HG03280 (cell line): ENCODE measurements around the gene MALL.
A peak's percentile ranks its signal among the peaks of the same experiment; 100 is the strongest.
"Not testable (repeated sequence)": the region's sequence is repeated elsewhere in the genome, so short reads cannot be mapped to it uniquely, and the experiment has no call there.

Experiments
- ATAC-seq: cut with Tn5 transposase; IDR thresholded peaks from one replicate; pipeline ENCODE4 v1.9.1; 2021; ENCODE audit warnings: mild to moderate bottlenecking, moderate library complexity; ENCODE audit not compliant: unreplicated experiment

Gene MALL

DNA sequence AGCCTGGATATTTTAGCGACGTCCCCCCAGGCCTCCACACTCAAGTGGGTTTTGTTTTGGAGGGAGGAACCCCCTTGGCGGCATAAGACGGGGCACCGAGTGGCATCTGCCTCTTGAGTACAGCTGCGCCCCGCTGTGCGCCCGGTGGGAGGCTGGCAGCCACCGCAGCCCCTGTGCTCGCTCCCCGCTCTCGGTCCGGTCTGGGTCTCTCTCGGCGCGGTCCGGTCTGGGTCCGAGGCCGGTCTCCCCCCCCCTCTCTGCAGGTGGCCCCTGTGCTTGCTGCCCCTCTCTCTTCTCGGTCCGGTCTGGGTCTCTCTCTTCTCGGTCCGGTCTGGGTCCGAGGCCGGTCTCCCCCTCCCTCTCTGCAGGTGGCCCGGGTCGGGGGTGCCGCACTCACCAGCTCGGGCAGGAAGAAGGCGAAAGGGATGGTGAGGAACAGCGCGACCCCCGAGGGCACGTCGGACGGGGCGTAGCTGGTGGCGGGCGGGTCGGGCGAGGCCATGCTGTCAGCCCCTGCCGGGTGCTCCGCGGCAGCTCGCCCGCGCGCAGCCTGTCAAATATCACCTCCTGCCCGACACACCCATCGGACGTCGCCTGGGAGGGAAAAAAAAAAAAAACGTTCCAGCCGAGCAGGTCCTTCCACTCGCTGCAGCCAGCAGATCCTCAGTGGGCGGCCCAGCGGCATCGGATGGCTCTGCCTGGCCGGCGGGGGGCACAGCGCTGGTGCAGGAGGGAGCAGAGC lies at the start of gene MALL:
Gene MALL (minus strand): TSS at position 532 of the 742 bp plus-strand sequence. CDS start 30 bp downstream, at position 502.
- no peak for ATAC-seq

DNA sequence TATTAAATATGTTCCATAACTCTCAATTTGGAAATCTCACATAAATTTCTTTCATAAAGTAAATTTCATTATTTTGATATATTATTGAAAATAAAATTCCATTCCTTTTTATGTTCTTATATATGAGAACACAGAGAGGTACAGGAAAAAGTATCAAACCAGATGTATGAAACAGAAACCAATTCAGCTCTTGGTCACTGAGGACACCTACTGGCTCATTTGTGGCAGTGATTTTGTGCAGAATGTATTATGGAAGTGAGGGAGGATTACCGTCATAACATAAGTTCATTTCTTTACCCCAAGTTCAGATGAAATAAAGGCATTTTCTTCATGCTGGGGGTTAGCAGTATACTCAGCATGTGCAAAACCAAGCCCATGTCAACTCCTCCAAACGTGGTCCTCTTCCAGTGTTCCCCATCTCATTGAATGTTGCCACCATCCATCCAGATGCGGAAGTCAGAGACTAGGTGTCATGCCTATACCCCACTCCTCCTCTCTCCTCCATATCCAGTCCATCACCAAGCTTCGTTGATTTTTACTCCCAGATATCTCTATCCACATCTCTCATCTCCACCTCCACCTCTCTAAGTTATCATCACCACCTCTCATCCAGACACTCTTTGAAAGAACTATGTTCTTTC lies 41.7 kb upstream of the MALL start:
- ATAC-seq: peak; percentile 65

DNA sequence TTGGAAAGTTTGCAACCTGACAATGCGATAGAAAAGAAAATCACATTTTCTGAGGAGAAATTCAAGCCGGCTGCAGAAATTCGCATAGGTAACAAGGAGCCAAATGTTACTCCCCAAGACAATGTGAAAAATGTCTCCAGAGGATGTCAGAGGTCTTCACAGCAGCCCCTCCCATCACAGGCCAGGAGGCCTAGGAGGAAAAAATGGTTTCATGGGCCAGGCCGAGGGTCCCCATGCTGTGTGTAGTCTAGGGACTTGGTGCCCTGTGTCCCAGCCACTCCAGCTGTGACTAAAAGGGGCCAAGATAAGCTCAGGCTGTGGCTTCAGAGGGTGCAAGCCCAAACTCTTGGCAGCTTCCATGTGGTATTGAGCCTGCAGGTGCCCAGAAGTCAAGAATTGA lies 39.2 kb upstream of the MALL start:
- ATAC-seq: not testable (repeated sequence)

GRCh38 chr2:110154188-110154587 lies 38.6 kb upstream of the MALL start:
- ATAC-seq: not testable (repeated sequence)

DNA sequence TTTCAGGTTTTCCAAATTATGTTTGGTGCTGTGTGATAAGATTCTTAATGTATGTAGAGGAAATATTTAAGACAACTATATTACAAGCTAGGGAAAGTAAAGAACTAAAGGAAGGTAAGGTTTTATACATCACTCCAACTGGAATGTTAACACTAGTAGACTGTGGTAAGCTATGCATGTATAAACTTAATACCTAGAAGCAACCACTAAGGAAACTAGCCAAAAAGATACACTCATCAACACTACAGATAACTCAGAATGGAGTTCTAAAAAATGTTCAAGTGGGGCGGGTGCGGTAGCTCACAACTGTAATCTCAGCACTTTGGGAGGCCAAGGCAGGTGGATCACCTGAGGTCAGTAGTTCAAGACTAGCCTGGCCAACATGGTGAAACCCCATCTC lies 37.8 kb upstream of the MALL start:
- no peak for ATAC-seq

GRCh38 chr2:110152943-110153342 lies 37.3 kb upstream of the MALL start:
- ATAC-seq: no peak

- ATAC-seq: no peak
Observed at GRCh38 chr2:110149330-110150220, 34.0 kb upstream of the MALL start.

DNA sequence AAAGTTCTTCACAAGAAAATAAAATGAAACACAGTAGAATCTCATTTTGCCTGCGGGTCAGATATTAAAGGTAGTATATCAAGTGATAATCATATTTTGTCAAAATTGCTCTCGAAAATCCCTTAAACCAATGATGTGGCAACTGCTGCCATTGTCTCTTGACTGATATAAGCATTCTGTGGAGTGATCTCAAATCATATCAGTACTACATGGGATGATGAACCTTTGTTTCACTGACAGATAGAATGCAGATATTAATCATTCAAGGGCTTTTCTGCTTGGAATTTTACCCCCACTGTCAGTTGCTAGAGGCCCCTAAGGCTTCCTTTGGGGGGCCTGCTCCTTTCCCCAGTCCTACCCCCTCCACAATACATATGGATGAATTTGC lies 31.3 kb upstream of the MALL start:
- no peak for ATAC-seq

- ATAC-seq: no peak
Observed at GRCh38 chr2:110146183-110146944, 30.7 kb upstream of the MALL start.

- no peak for ATAC-seq
Observed at GRCh38 chr2:110143982-110144381, 28.4 kb upstream of the MALL start.

GRCh38 chr2:110140401-110140800 lies 24.8 kb upstream of the MALL start:
- ATAC-seq: no peak

- ATAC-seq: no peak
Observed at GRCh38 chr2:110134025-110134424, 18.4 kb upstream of the MALL start.

- ATAC-seq: no peak
Observed at GRCh38 chr2:110131166-110131565, 15.5 kb upstream of the MALL start.

DNA sequence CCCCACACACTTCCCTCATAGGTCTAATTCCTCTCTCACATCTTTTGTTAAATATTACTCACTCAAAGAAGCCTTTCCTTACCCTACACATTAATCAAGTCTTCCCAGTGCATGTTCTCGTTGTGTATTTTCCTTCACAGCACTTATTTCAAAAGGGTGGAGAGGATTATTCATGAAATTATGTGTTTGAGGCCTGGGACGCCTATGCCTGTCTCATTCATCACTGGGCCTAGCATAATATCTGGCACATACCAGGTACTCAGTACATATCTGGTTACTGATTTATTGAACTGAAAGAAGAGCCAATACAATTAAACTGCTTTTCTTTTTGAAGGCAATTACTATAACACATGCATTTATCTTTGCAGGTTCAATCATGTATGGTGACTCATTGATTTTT lies 15.1 kb upstream of the MALL start:
- ATAC-seq: no peak

DNA sequence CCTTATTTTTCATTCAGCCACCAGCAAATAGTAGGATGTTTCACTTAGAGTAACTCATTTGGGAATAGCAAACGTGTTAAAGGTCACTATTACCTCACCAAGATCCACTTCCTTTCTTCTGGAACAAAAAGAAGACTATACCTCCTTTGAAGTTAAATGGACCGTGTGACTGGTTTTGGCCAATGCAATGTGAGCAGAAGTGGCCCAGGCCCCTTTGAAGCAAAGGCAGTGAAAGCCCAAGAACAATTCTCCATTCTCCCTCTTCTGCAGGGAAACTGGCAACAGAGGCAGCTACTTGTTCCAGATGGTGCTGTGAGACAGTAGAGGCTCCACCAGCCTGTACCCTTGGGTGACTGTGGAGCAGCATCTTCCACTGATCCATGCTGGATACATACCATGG lies 11.3 kb upstream of the MALL start:
- ATAC-seq: no peak

GRCh38 chr2:110126086-110126773 lies 10.6 kb upstream of the MALL start:
- no peak for ATAC-seq

- no peak for ATAC-seq
Observed at GRCh38 chr2:110124939-110125691, 9.5 kb upstream of the MALL start.

DNA sequence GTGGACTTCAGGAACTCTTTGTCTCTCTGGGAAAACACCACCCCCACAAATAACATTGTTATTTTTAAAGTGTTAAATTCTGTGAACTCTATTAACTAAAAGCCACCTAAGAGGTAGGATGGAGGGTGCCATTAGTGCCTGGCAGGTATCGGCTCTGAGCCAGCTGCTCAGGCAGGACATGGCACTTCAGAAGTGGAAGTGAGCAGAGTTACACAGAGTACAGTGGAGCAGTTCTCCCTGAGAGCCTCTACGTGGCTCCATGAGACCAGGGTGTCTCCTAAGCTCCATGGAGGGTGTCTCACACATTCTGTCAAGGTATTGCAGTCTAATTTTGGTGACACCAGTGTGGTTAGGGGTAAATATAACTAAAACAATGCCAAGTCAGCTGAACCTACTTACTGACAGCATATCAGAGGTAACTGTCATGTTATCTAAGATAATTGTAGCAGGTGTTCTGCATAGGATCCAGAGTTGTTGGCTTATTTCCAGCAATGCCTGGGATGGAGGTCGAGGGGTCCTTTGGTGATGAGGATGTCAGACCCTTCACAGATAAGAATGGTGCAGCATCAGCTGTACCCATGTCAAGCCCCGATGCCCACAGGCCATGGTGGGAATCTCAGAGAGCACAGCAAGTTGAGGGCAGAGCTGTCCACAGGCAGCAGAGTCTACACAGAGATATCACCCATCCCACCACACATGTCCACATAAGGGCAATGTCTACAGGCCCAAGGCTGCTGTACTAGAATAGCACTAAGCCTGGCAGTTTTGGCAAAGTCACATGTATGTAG lies 8.6 kb upstream of the MALL start:
- ATAC-seq: no peak

DNA sequence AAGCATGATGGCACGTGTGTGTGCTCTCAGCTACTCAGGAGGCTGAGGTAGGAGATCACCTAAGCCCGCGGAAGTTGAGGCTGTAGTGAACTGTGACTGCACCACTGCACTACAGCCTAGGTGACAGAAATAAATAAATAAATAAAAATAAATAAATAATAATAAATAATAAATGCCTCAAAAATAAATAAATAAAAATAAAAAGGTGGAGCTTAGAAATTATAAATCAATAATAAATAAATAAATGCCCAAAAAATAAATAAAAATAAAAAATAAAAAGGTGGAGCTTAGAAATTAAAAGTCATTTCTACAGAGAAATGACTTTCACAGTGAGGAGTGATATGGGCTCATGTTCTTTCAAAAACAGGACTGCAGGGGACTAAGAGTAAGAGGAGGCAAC lies 6.0 kb upstream of the MALL start:
- no peak for ATAC-seq
